HG03439 (cell line): ENCODE data around the gene RFC2.

ENCODE experiments used
- ATAC-seq: cut with Tn5 transposase; IDR thresholded peaks from one replicate; pipeline ENCODE4 v1.9.1; 2021; ENCODE audit warnings: mild to moderate bottlenecking, moderate library complexity; ENCODE audit not compliant: unreplicated experiment

Gene RFC2

DNA sequence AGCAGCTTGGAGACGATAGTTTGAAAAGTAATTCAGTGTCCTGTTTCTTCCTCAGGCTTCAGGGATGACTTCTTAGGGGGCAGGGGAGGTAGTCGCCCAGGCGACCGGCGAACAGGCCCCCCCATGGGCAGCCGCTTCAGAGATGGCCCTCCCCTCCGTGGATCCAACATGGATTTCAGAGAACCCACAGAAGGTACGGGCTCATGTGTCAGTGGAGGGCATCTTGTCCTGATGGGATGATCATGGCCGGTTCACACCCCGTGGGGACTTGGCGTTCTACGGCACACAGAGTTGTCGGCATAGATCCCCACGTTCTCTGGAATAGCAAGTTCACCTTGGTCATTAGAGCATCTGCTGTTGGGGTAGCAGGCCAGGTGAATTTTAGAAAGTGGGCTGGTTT is 59.5 kb downstream of the RFC2 start:
- no peak for ATAC-seq

DNA sequence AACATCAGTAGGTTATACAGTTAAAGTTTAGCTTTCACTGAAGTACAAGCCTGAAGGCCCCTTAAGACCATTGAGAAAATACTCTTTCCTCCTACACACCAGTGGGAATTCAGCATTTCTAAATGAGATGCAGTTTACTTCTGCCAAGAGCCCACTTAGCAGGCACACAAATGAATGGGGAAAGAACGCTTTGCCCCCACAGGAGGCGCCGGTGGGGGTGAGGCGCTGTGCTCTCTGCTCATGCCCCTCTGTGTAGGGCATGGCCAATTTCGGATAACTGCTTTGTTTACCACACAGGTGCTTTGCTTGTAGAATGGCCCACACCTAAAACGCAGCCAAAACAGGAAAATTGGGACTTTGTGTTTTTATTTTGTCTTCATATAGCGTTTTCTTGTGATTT is 60.3 kb downstream of the RFC2 start:
- no peak for ATAC-seq

DNA sequence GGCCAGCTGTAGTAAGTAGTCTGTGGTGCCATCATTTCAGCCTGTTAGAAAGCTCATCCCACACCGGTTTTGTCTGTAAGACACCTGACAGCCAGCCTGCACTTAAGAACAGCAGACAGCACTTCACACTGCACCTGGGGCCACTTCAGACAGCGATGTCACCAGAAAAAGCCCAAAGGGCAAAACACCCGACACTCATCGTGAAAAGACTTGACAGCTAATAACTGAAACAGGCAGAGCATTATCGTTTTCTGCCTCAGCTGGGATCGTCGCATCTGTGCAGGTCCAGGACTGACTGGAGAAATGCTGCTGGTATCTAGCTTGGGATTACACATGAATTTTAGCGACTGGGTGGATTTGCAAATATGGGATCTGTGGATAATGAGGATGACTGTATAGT is 61.1 kb downstream of the RFC2 start:
- no peak for ATAC-seq

DNA sequence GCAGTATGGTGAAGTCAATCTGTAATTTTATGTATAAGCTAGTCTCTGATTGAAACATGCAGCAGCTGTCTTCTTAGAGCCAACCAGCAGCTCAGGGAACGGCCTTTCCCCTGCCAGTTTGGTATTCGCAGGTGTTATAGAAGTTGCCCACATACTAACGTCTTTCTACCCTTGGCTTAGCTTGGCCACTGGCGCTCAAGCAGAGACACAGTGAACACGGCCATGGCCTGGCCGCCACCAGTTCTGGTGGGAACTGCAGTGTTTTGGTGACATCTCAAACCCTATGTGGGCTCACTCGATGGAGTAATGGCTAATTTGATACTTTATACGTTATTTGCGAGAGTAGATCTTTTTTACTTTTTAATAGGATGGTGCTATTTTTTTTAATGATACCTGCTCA is 63.0 kb downstream of the RFC2 start:
- no peak for ATAC-seq

DNA sequence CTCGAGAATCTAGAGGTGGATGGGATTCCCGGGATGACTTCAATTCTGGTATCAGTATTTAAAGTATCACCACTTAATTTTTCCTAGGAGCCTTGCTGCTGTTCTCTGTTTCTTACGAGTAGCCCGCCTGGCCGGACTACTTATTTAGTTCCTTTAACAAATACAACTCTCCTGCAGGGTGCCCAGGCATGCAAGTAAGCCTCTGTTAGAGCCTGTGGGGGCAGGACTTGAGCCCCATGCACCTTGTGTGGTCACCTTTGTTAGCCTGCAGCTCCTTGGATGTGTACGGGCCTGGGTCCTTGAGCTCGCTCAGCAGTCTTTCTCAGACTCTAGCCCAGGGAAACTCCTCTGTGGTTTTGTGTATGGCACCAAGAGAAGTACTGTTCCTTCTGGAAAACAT is 63.9 kb downstream of the RFC2 start:
- ATAC-seq = no peak

- no peak for ATAC-seq
These were observed 66.1 kb downstream of the RFC2 start for GRCh38 chr7:74187915-74188675.

- no peak for ATAC-seq
These were observed 68.6 kb downstream of the RFC2 start for GRCh38 chr7:74185636-74186035.

DNA sequence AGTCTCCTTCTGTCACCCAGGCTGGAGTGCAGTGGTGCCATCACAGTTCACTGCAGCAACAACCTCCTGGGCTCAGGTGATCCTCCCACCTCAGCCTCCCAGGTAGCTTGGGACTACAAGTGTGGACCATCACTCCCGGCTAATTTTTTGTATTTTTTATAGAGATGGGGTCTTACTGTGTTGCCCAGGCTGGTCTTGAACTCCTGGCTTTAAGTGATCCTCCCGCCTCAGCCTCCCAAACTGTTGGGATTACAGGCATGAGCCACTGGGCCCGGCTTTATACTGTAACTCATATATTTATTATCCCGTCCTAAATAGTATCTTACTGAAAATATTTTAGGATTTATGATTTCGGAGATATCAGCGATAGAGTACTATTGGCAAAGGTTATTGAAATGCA is 69.2 kb downstream of the RFC2 start:
- no peak for ATAC-seq

GRCh38 chr7:74183653-74184450 is 70.3 kb downstream of the RFC2 start:
- ATAC-seq = no peak

- no peak for ATAC-seq
These were observed 71.1 kb downstream of the RFC2 start for GRCh38 chr7:74183142-74183541.

DNA sequence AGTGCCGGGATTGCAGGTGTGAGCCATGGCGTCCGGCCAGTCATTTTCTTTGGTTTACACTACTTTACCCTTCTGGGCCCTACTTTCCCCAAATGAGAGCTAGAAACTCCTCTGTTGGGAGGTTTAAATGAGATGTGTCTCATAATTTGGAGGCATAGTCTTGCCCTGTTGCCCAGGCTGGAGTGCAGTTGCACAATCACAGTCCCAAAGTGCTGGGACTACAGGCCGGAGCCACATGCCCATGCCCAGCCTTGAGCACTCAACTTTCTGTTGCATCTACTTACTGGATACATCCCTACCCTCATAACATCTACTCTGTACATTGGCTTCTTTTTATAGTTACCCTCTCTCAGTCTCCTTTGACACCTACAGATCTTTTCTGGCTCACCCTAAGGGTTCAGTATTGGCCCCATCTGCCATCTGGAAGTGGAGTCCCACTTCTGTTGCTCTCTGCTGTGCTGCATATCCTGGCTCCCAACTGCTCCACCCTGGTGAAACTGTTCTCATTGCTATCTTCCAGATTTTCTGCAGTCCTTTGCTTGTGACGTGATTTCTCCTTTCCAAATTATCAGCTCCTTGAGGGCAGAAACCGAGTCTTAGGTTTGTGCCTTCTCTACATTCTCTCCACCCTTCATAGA is 71.6 kb downstream of the RFC2 start:
- no peak for ATAC-seq

- ATAC-seq = no peak
These were observed 72.4 kb downstream of the RFC2 start for GRCh38 chr7:74181821-74182220.
